Tibial artery (tissue), 4 donors: ENCODE measurements around the gene TUNAR.

Experiments used
- DNase-seq, 2 donors: peaks; one replicate each; pipeline ENCODE4 v3.0.0-alpha.2; 2019
- H3K27ac ChIP-seq, 2 donors: fragments of 200-600 bp; sonication (generic) in 1 of 2; 1 replicate in 1 of 2; 2 replicates in 1 of 2; pipeline ENCODE4 v1.5.1; 2018 to 2019; ENCODE audit warnings: mild to moderate bottlenecking in 1 of 2
- H3K27me3 ChIP-seq, 2 donors: fragments of 200-600 bp; sonication (generic) in 1 of 2; one replicate each; pipeline versions ENCODE4 v1.5.1 to v1.6.0; 2016 to 2019
- H3K36me3 ChIP-seq, 3 donors: fragments of 200-600 bp; sonication (generic) in 2 of 3; one replicate each; pipeline ENCODE4 v1.5.1; 2016 to 2019; ENCODE audit warnings: mild to moderate bottlenecking in 2 of 3
- H3K4me1 ChIP-seq, 4 donors: fragments of 200-600 bp; sonication (generic) in 2 of 4; 1 replicate in 3 of 4; 2 replicates in 1 of 4; pipeline ENCODE4 v1.5.1; 2016 to 2019
- H3K4me3 ChIP-seq, 2 donors: fragments of 200-600 bp; sonication (generic) in 1 of 2; 1 replicate in 1 of 2; 2 replicates in 1 of 2; pipeline ENCODE4 v1.5.1; 2018 to 2019; ENCODE audit warnings: mild to moderate bottlenecking in 2 of 2
- H3K9me3 ChIP-seq, 3 donors: fragments of 200-600 bp; sonication (generic) in 1 of 3; one replicate each; pipeline ENCODE4 v1.5.1; 2016 to 2019
- CTCF ChIP-seq, 2 experiments: fragments of 200-600 bp in 1 of 2; fragments of 450-650 bp in 1 of 2; IDR thresholded peaks; one replicate each; pipeline ENCODE4 v1.5.1; 2017 to 2019; ENCODE audit warnings: antibody characterized with exemption in 2 of 2, mild to moderate bottlenecking in 1 of 2, moderate library complexity in 1 of 2
- intact Hi-C: fragments of 100-400 bp; cut with DNase I; formaldehyde crosslinking; loops from one replicate; pipeline ENCODE4 v1.15.0; 2023; ENCODE audit warnings: low total_unique reads

Gene TUNAR

GRCh38 chr14:95858893-95859292, 17.7 kb upstream of the TUNAR start:
- H3K4me1 ChIP-seq = peaks cover 0 to 14% (median 2%) of the 10 kb centered on the region in 4 donors
- no peak for DNase-seq
- H3K27ac ChIP-seq = no peak overlapping the region
- H3K9me3 ChIP-seq = no peaks in the 10 kb centered on the region
- intact Hi-C loops = no loop called here
- TF ChIP-seq CTCF (IDR thresholded peaks at IDR 0.05) = no peak
- H3K36me3 ChIP-seq = no peaks in the 10 kb centered on the region
- no peaks in the 10 kb centered on the region for H3K27me3 ChIP-seq
- no peak overlapping the region for H3K4me3 ChIP-seq

- no peak overlapping the region for H3K4me3 ChIP-seq
- no peaks in the 10 kb centered on the region for H3K27me3 ChIP-seq
- no peaks in the 10 kb centered on the region for H3K36me3 ChIP-seq
- H3K9me3 ChIP-seq = no peaks in the 10 kb centered on the region
- H3K4me1 ChIP-seq = peaks cover 0 to 8% (median 0%) of the 10 kb centered on the region in 4 donors
- DNase-seq = no peak
- intact Hi-C loops = no loop called here
- no peak overlapping the region for H3K27ac ChIP-seq
- no peak for TF ChIP-seq CTCF (IDR thresholded peaks at IDR 0.05)
Observed at GRCh38 chr14:95862243-95862642, 14.4 kb upstream of the TUNAR start.

GRCh38 chr14:95863295-95863694, 13.3 kb upstream of the TUNAR start:
- Histone ChIP-seq H3K27ac (no peak overlapping the region), H3K4me3 (no peak overlapping the region), H3K4me1 (no peaks in the 10 kb centered on the region), H3K36me3 (no peaks in the 10 kb centered on the region), H3K27me3 (no peaks in the 10 kb centered on the region), H3K9me3 (no peaks in the 10 kb centered on the region)
- TF ChIP-seq CTCF (IDR thresholded peaks at IDR 0.05) = no peak
- intact Hi-C loops = no loop called here
- DNase-seq = no peak

GRCh38 chr14:95869776-95870175, 6.9 kb upstream of the TUNAR start:
- intact Hi-C loops = no loop called here
- Histone ChIP-seq H3K27ac (no peak overlapping the region), H3K4me3 (no peak overlapping the region), H3K9me3 (no peaks in the 10 kb centered on the region), H3K36me3 (no peaks in the 10 kb centered on the region), H3K4me1 (no peaks in the 10 kb centered on the region), H3K27me3 (peaks cover 0 to 9% of the 10 kb centered on the region in 2 donors)
- no peak for TF ChIP-seq CTCF (IDR thresholded peaks at IDR 0.05)
- no peak for DNase-seq

- Histone ChIP-seq H3K4me3 (no peak overlapping the region), H3K36me3 (no peaks in the 10 kb centered on the region), H3K4me1 (peaks cover 0 to under 1% (median under 1%) of the 10 kb centered on the region in 4 donors), H3K9me3 (no peaks in the 10 kb centered on the region), H3K27ac (no peak overlapping the region), H3K27me3 (peaks cover 0 to 19% of the 10 kb centered on the region in 2 donors)
- no peak for DNase-seq
- intact Hi-C loops = no loop called here
- no peak for TF ChIP-seq CTCF (IDR thresholded peaks at IDR 0.05)
Observed at GRCh38 chr14:95870772-95871171, 5.9 kb upstream of the TUNAR start.

- H3K27me3 ChIP-seq = peaks cover 0 to 26% of the 10 kb centered on the region in 2 donors
- H3K27ac ChIP-seq = no peak overlapping the region
- intact Hi-C loops = no loop called here
- TF ChIP-seq CTCF (IDR thresholded peaks at IDR 0.05) = no peak
- no peaks in the 10 kb centered on the region for H3K9me3 ChIP-seq
- H3K36me3 ChIP-seq = no peaks in the 10 kb centered on the region
- DNase-seq = no peak
- H3K4me3 ChIP-seq = no peak overlapping the region
- peaks cover 0 to 9% (median 8%) of the 10 kb centered on the region in 4 donors for H3K4me1 ChIP-seq
Observed at GRCh38 chr14:95871531-95871930, 5.1 kb upstream of the TUNAR start.
